ENCODE data around the gene ENDOU. TPM values are rescaled to one million over a fixed set of nuclear protein-coding genes. Genes with fewer than 3 reads are reported as not detected.

Gene ENDOU
- total RNA-seq, 2 experiments from 2014 or later = 0.19 TPM; not detected in 1

GRCh38 chr12:47744778-47745436, 19.6 kb upstream of the ENDOU start:
- intact Hi-C loops (cut with micrococcal nuclease; ENCODE audit: unreplicated experiment) = no loop called here
- no peak for DNase-seq (ENCODE audit: low spot score)
- H3K27ac ChIP-seq (ENCODE audit: low read depth, low read length, poor library complexity, severe bottlenecking) = no peak overlapping the region
- H3K36me3 ChIP-seq (ENCODE audit: insufficient read depth, low read length) = no peaks in the 10 kb centered on the region
- H3K4me2 ChIP-seq (ENCODE audit: low read length) = no peak overlapping the region
- H2AFZ ChIP-seq (ENCODE audit: low read length) = no peak overlapping the region
- BruUV-seq (replicated peaks) = no TSS peak
- ChIA-PET POLR2A (interaction anchor here (0.9 to 1.9 kb wide), 2 partner anchors 13 to 28 kb away, joined by 4 read pairs; partner anchors contain the start of gene SLC48A1), CTCF (ENCODE audit: unreplicated experiment) (interaction anchor here (1.1 to 5.8 kb wide), 5 partner anchors 18 to 93 kb away, joined by 3 to 74 read pairs (median 4); no protein-coding TSS in a partner anchor)
- TF ChIP-seq CTCF (conservative IDR thresholded peaks at IDR 0.05; ENCODE audit: low read length) (no peak), EZH2phosphoT487 (IDR thresholded peaks at IDR 0.05; ENCODE audit: borderline replicate concordance, low read depth, low read length) (no peak)
- no peak overlapping the region for H3K4me3 ChIP-seq (ENCODE audit: low read depth, low read length, poor library complexity, severe bottlenecking)
- peaks cover 43% of the 10 kb centered on the region for H3K4me1 ChIP-seq (ENCODE audit: insufficient read depth, low read length, poor library complexity, severe bottlenecking)
- H3K79me2 ChIP-seq (ENCODE audit: insufficient read depth, low read depth, low read length) = no peaks in the 10 kb centered on the region
- no peaks in the 10 kb centered on the region for H4K20me1 ChIP-seq (ENCODE audit: insufficient read depth, low read length)
- H3K9me2 ChIP-seq (ENCODE audit: insufficient read depth, low read length) = no peaks in the 10 kb centered on the region
- H3K9me3 ChIP-seq (ENCODE audit: low read length) = no peaks in the 10 kb centered on the region

GRCh38 chr12:47744005-47744651, 18.8 kb upstream of the ENDOU start:
- H4K20me1 ChIP-seq (ENCODE audit: insufficient read depth, low read length) = no peaks in the 10 kb centered on the region
- intact Hi-C loops (cut with micrococcal nuclease; ENCODE audit: unreplicated experiment) = no loop called here
- H2AFZ ChIP-seq (ENCODE audit: low read length) = no peak overlapping the region
- H3K9me2 ChIP-seq (ENCODE audit: insufficient read depth, low read length) = no peaks in the 10 kb centered on the region
- TF ChIP-seq EZH2phosphoT487 (IDR thresholded peaks at IDR 0.05; ENCODE audit: borderline replicate concordance, low read depth, low read length) (no peak), CTCF (conservative IDR thresholded peaks at IDR 0.05; ENCODE audit: low read length) (peak; percentile 79)
- no peak overlapping the region for H3K4me2 ChIP-seq (ENCODE audit: low read length)
- POLR2A ChIA-PET = interaction anchor here (1.0 to 5.4 kb wide), 3 partner anchors 13 to 28 kb away, joined by 3 to 44 read pairs (median 4); partner anchors contain the start of genes RAPGEF3 and SLC48A1
- H3K4me3 ChIP-seq (ENCODE audit: low read depth, low read length, poor library complexity, severe bottlenecking) = no peak overlapping the region
- H3K79me2 ChIP-seq (ENCODE audit: insufficient read depth, low read depth, low read length) = no peaks in the 10 kb centered on the region
- H3K4me1 ChIP-seq (ENCODE audit: insufficient read depth, low read length, poor library complexity, severe bottlenecking) = peaks cover 47% of the 10 kb centered on the region
- no peaks in the 10 kb centered on the region for H3K9me3 ChIP-seq (ENCODE audit: low read length)
- CTCF ChIA-PET (ENCODE audit: unreplicated experiment) = interaction anchor here (0.6 to 5.8 kb wide), 7 partner anchors 18 to 94 kb away, joined by 3 to 74 read pairs (median 4); no protein-coding TSS in a partner anchor
- no peak overlapping the region for H3K27ac ChIP-seq (ENCODE audit: low read depth, low read length, poor library complexity, severe bottlenecking)
- no peaks in the 10 kb centered on the region for H3K36me3 ChIP-seq (ENCODE audit: insufficient read depth, low read length)
- peak; percentile 56 for DNase-seq (ENCODE audit: low spot score)
- no TSS peak for BruUV-seq (replicated peaks)
